Measurements from ENCODE around the gene MYO1D. TPM values are rescaled to one million over a fixed set of nuclear protein-coding genes. Genes with fewer than 3 reads are reported as not detected.

Gene MYO1D
- total and polyA plus RNA-seq, 2 of the 13 experiments (the other 11 are each of a cell fraction or from before 2014, with no cell fraction given): 13.2 to 17.3 TPM

DNA sequence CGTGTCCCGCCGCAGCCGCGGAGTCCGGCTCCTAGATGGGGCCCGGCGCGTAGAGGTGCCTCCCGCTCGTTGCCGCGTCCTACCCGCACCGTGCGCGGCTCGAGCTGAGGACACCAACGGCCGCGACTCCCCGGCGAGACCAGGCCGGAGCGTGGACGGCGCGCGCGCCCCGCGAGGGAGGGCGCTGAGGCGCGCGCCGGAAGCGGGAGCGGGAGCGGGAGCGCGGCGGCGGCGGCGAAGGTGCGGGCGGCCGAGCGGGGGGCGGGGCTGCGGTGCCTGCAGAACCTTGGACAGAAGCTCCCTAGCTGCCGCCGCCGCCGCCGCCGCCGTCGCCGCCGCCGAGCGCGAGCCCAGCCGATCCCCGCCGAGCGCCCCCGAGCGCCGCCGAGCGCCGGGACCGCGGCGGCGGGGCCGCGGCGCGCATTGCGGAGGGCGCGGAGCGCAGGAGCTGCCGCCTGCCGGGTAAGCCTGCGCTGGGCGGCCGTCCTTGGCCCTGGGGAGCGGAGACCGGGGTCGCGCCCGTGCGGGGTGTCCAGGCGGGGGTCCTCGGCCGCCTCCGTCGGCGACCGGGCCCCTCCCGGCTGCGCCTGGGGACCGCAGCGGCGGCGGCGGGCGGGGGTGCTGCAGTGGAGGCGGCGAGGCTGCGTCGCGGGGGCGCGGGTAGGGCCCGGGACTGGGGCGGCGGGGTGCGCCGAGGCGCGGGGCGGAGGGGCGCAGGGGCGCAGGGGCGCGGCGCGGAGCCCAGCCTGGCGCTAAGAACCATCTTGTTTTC lies 390.0 kb downstream of the MYO1D start, which contains the start of gene CDK5R1 (continued):
- no peak for TF ChIP-seq MIER3 (CRISPR knock-in tag; IDR thresholded peaks at IDR 0.05; ENCODE audit: borderline replicate concordance)
- no peak for TF ChIP-seq EP300 (IDR thresholded peaks at IDR 0.05; ENCODE audit: low read depth in 2 of 2, low read length in 2 of 2)
- TF ChIP-seq EP300 (CRISPR knock-in tag; IDR thresholded peaks at IDR 0.05; ENCODE audit: borderline replicate concordance): no peak
- TF ChIP-seq SNAPC2 (CRISPR knock-in tag; IDR thresholded peaks at IDR 0.05): no peak
- TF ChIP-seq SYNCRIP (IDR thresholded peaks at IDR 0.05; ENCODE audit: insufficient read depth, low read depth, low read length): no peak
- no peak for TF ChIP-seq ZNF282 (IDR thresholded peaks at IDR 0.05; ENCODE audit: partially characterized antibody)
- TF ChIP-seq ZNF883 (CRISPR knock-in tag; IDR thresholded peaks at IDR 0.05; ENCODE audit: not compliant biosample characterization): peak; percentile 11
- no peak for TF ChIP-seq ZMYM2 (CRISPR knock-in tag; IDR thresholded peaks at IDR 0.05)
- TF ChIP-seq CHD2 (IDR thresholded peaks at IDR 0.05; ENCODE audit: low read depth, low read length): no peak
- TF ChIP-seq RAD51 (IDR thresholded peaks at IDR 0.05; ENCODE audit: borderline replicate concordance): no peak
- TF ChIP-seq ZNF777 (CRISPR knock-in tag; IDR thresholded peaks at IDR 0.05): peak; percentile 84
- TF ChIP-seq ZNF17 (CRISPR knock-in tag; IDR thresholded peaks at IDR 0.05): no peak
- no peak; the same call in 1 of the 2 replicates for TF ChIP-seq PHF8 (CRISPR knock-in tag; IDR thresholded peaks at IDR 0.05)
- TF ChIP-seq, protein P1, sequence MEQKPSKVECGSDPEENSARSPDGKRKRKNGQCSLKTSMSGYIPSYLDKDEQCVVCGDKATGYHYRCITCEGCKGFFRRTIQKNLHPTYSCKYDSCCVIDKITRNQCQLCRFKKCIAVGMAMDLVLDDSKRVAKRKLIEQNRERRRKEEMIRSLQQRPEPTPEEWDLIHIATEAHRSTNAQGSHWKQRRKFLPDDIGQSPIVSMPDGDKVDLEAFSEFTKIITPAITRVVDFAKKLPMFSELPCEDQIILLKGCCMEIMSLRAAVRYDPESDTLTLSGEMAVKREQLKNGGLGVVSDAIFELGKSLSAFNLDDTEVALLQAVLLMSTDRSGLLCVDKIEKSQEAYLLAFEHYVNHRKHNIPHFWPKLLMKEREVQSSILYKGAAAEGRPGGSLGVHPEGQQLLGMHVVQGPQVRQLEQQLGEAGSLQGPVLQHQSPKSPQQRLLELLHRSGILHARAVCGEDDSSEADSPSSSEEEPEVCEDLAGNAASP (CRISPR knock-in tag; IDR thresholded peaks at IDR 0.05; ENCODE audit: borderline replicate concordance): no peak
- no peak for TF ChIP-seq TOE1 (CRISPR knock-in tag; IDR thresholded peaks at IDR 0.05)
- TF ChIP-seq, protein P2, sequence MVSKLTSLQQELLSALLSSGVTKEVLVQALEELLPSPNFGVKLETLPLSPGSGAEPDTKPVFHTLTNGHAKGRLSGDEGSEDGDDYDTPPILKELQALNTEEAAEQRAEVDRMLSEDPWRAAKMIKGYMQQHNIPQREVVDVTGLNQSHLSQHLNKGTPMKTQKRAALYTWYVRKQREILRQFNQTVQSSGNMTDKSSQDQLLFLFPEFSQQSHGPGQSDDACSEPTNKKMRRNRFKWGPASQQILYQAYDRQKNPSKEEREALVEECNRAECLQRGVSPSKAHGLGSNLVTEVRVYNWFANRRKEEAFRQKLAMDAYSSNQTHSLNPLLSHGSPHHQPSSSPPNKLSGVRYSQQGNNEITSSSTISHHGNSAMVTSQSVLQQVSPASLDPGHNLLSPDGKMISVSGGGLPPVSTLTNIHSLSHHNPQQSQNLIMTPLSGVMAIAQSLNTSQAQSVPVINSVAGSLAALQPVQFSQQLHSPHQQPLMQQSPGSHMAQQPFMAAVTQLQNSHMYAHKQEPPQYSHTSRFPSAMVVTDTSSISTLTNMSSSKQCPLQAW (CRISPR knock-in tag; IDR thresholded peaks at IDR 0.05): no peak
- no peak for TF ChIP-seq ZNF577 (CRISPR knock-in tag; IDR thresholded peaks at IDR 0.05; ENCODE audit: borderline replicate concordance, low read depth)
- TF ChIP-seq JDP2 (CRISPR knock-in tag; IDR thresholded peaks at IDR 0.05; ENCODE audit: borderline replicate concordance): no peak
- TF ChIP-seq, protein P3, sequence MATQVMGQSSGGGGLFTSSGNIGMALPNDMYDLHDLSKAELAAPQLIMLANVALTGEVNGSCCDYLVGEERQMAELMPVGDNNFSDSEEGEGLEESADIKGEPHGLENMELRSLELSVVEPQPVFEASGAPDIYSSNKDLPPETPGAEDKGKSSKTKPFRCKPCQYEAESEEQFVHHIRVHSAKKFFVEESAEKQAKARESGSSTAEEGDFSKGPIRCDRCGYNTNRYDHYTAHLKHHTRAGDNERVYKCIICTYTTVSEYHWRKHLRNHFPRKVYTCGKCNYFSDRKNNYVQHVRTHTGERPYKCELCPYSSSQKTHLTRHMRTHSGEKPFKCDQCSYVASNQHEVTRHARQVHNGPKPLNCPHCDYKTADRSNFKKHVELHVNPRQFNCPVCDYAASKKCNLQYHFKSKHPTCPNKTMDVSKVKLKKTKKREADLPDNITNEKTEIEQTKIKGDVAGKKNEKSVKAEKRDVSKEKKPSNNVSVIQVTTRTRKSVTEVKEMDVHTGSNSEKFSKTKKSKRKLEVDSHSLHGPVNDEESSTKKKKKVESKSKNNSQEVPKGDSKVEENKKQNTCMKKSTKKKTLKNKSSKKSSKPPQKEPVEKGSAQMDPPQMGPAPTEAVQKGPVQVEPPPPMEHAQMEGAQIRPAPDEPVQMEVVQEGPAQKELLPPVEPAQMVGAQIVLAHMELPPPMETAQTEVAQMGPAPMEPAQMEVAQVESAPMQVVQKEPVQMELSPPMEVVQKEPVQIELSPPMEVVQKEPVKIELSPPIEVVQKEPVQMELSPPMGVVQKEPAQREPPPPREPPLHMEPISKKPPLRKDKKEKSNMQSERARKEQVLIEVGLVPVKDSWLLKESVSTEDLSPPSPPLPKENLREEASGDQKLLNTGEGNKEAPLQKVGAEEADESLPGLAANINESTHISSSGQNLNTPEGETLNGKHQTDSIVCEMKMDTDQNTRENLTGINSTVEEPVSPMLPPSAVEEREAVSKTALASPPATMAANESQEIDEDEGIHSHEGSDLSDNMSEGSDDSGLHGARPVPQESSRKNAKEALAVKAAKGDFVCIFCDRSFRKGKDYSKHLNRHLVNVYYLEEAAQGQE (IDR thresholded peaks at IDR 0.05; ENCODE audit: borderline replicate concordance in 1 of 2, low read depth in 1 of 2, low read length in 2 of 2): peak; percentile 48 to 58; a peak in 3 of 4 replicates
- TF ChIP-seq, protein P4, sequence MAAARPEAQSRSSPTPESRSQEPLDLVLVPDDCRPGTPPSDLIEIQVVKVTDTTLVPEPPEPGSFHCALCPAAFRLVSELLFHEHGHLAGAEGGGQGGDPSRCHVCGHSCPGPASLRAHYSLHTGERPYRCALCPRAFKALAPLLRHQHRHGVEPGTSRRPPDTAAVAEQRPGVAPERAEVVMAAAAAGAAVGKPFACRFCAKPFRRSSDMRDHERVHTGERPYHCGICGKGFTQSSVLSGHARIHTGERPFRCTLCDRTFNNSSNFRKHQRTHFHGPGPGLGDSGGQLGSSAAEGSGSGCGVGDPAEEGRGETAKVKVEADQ (CRISPR knock-in tag; IDR thresholded peaks at IDR 0.05; ENCODE audit: borderline replicate concordance): no peak
- no peak for TF ChIP-seq FIP1L1 (IDR thresholded peaks at IDR 0.05; ENCODE audit: borderline replicate concordance, insufficient read depth, low read depth, low read length)

All from HepG2 (cell line).